Fibroblast of skin of abdomen (primary cell): ENCODE data around the gene IRF4.
A peak's percentile ranks its signal among the peaks of the same experiment; 100 is the strongest.

Experiments
- DNase-seq: peaks from one replicate; pipeline ENCODE4 v3.0.0-alpha.2; 2013

Gene IRF4

GRCh38 chr6:381742-382461 lies 9.7 kb upstream of the IRF4 start:
- DNase-seq, result no peak

DNA sequence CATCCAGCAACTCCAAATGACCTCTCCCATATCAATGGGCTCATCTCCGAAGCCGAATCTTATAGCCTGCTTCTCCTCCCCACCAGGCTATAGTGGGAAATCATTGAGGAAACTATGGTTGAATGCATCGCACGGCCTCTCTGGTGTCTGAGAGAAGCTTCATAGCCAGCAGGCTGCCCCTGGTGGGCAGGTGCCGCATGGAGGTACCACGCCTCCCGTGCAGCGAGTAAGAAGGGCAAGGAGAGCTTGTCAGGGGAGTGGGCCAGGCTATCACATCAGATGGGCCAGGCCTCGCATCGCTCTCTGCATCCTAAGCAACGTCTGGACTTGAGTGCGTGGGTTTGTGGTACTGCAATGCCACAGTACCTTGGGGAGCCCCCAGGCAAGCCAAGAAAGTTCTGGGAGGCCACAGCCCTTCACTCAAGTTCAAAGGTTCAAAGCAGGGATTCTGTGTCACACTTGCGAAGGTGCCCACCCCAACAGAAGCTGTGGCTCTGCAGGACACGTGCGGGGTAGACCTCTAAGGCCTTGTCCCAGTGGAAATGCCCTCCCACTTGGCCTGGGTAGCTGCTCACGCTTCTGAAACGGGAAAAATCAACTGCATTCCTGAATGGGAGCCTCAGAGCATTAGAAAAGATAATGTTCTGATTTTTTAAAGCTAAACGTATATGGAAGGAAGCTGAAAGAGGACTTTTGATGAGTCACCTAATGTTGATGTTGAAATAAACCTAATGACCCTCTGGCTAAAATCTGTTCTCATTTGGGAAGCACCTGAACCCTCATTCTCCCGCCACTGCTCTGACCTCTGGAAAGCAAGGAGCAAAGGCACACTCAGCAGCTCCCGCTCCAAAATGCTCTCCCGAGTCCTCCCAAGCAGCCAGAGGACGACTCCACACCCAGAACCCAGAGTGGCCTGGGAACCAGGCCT lies 8.4 kb upstream of the IRF4 start:
- no peak for DNase-seq

DNA sequence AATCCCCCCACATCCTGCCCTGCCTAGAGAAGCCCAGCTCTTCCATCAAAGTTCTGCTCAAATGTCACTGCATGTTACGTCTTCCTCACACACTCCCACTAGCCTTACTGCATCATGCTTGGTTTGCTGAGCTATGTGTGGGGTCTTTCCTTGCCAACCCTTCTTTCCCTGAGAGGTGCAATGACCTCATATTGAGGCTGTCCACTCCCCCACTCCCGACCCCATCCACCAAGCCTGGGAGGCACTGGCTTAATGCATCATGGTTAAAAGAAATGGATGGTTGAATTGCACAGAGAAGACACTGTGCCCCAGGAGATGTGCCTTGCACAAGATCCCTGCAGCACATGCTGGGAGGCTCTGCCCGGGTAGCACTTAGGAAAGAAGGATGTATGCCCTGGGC lies 7.7 kb upstream of the IRF4 start:
- DNase-seq, result no peak

DNA sequence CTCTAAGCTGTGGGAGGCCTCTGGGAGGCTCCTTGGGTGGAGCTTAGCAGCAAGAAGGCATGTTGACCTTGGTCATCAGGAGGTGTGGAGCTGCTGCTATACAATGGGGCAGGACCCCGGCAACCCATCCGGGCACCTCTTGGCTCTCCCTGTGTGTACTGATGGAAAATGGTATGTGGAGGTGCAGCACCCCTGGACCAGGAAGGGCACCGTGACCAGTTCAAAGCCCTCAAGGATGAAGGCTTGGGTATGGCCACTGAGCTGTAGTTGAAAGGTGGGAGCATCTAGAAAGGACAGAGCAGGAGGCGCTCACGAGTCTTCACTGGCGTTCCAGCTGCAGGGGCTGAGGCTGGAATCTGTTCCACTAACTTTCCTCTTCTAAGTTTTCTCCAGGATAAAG lies 6.7 kb upstream of the IRF4 start:
- no peak for DNase-seq

GRCh38 chr6:385614-386013 lies 5.9 kb upstream of the IRF4 start:
- DNase-seq, result no peak

DNA sequence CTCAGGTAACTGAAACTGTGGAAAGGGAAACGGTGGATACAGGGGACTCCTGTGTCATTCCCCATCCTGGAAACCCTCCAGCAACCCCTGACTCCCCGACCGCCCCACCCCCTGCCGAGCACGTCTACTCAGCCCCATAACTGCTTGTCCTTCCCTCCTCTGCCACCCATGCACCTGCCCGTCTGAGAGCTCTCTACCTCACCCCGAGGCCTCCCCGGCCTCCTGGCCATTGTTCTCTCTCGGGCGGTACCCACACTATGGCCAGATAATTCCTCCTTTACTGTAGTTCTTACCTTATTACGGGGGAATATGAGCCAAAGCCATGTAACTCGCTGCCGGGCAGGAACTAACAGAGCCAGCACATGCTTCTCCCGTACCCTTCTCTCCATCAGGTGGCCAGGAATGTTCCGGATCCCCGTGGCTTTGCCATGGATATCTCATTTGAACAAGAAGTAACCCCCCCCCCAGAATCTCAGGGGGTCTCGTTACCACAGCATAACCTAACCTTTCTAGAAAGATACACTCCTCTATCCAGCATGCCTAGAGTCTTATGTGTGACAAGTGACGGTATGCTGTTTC lies 4.8 kb upstream of the IRF4 start:
- no peak for DNase-seq

DNA sequence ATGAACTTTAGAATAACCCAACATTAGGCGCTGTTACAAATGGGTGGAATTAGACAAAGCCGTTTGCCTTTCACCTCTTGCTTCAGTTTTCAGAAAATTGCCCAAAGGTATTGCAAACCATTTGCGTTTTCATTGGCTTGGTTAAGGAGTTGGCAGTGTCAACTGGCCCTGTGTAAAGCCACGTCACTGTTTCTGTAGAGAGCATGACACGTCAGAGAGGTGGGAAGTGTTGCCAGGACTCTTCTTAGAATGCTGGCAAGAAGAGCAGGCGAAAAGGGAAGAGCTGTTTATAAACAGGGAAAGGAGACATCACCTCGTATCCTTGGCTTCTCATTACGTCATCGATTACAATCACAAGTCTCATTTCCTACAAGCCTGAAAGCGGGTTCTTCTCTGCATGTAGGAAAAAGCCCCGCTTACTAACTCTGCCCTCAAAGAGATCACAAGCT lies 4.2 kb upstream of the IRF4 start:
- DNase-seq, result no peak

GRCh38 chr6:388202-388903 lies 3.2 kb upstream of the IRF4 start:
- no peak for DNase-seq

- DNase-seq, result no peak
These were observed 2.4 kb upstream of the IRF4 start for GRCh38 chr6:389143-389542.

GRCh38 chr6:389622-390021 lies 1.9 kb upstream of the IRF4 start:
- no peak for DNase-seq

DNA sequence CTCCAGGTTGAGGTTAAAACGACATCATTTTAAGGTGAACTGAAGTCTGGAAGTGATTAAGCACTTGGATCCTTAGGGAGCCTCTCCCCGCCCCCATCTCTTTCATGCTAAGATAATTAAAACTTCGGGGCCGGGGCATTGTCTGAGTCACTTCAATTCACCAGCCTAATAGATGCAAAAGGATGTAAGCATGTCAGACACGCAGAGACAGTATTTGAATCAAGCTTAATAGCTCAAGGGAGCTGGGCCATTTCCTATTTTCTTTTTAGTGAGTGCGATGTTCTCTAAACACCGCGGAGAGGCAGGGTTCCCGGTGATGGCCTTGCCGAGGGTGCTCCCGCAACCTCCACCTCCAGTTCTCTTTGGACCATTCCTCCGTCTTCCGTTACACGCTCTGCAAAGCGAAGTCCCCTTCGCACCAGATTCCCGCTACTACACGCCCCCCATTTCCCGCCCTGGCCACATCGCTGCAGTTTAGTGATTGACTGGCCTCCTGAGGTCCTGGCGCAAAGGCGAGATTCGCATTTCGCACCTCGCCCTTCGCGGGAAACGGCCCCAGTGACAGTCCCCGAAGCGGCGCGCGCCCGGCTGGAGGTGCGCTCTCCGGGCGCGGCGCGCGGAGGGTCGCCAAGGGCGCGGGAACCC lies 516 bp upstream of the IRF4 start:
- peak; percentile 52 for DNase-seq

DNA sequence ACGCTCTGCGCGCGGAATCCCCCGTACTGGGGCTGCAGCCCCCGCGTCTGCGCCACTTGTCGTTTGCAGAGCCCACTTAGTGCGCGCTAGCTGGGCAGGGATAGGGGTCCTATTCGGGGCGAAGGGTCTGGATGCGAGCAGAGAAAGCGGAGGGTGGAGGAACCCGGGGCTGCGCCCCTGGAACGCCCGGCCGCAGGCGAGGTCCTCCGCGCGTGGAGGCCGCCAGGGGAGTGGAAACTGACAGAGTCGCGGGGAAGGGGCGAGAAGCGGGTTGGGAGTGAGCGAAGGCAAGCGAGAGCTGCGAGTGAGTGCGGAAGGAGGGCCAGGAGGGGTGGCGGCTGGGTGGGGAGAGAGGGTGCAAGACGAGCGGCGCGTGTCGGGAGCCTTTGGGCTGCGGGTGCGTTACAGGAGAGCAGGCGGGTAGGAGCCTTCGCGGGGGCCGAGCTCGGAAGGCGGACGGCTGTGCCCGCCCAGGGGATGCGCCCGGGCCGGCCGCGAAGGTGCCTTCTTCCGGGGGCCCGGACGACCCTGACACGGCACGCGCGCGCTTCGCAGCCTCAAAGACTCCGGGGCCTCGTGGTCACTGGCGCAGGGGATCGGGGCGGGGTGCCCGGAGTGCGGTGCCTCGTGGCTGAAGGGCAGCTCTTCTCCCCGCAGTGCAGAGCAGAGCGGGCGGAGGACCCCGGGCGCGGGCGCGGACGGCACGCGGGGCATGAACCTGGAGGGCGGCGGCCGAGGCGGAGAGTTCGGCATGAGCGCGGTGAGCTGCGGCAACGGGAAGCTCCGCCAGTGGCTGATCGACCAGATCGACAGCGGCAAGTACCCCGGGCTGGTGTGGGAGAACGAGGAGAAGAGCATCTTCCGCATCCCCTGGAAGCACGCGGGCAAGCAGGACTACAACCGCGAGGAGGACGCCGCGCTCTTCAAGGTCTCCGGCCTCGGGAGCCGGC lies 1.2 kb downstream of the IRF4 start:
- no peak for DNase-seq

GRCh38 chr6:393391-394221 lies 2.1 kb downstream of the IRF4 start:
- no peak for DNase-seq

GRCh38 chr6:394641-395289 lies 3.2 kb downstream of the IRF4 start:
- no peak for DNase-seq

DNA sequence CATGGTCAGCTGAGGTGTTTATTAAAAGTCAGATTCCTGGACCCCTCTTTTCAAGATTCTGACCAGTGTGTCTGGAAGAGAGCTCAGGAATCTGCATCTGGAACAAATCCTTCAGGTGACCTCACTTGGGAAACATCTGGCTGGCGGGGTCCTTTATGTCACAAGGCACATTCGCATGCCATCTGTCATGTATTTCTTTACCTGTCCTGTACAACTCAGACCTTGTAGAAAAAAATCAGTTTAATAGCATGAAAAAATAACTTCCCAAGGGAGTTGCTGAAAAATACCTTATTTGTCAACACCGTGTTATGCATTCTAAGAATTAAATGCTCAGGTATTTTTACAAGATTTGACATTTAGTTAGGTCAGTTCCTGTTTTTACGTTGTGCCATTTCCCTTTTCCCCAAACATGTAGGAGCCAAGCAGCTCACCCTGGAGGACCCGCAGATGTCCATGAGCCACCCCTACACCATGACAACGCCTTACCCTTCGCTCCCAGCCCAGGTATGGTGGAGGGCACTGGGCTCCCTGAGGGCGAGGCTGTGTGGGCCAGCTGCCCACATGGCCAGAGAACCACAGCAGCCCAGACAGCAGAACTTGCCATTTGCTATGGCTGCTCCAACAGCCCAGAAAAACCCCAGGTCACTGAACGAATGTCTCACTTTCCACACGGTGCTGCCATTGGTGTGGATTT lies 4.0 kb downstream of the IRF4 start:
- DNase-seq, result no peak

GRCh38 chr6:396126-396520 lies 4.6 kb downstream of the IRF4 start:
- DNase-seq, result no peak

- DNase-seq, result no peak
These were observed 5.5 kb downstream of the IRF4 start for GRCh38 chr6:397056-397455.

DNA sequence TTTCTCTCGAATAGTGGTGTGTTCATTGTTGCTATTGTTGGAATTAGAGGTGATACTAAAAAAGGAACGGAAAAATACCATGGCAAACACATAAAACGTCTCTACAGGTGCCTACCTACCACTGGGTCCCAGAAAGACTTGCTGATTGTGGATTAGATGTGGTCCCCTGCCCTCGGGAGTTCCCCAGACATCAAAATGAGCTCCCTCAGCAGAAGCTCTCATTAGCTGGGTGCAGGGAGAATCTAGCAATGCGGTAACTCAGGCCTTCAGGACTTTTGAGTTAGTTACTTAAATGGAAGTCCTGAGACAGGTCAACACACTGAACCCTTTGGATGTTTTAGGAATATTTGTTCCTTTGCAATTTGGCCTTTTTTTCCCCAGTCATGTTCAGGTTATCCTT lies 6.1 kb downstream of the IRF4 start:
- DNase-seq, result no peak

GRCh38 chr6:398065-398464 lies 6.5 kb downstream of the IRF4 start:
- no peak for DNase-seq
